NCI-H2029 treated with DMSO at 0.1 percent for 48 hours (cell line): ENCODE measurements around the gene PI4K2A.
"Not testable (repeated sequence)": the region's sequence is repeated elsewhere in the genome, so short reads cannot be mapped to it uniquely, and the experiment has no call there.

Experiments used
- DNase-seq: peaks from one replicate; lab custom pipeline; 2025; lab: John Stamatoyannopoulos, UW

The PI4K2A gene

DNA sequence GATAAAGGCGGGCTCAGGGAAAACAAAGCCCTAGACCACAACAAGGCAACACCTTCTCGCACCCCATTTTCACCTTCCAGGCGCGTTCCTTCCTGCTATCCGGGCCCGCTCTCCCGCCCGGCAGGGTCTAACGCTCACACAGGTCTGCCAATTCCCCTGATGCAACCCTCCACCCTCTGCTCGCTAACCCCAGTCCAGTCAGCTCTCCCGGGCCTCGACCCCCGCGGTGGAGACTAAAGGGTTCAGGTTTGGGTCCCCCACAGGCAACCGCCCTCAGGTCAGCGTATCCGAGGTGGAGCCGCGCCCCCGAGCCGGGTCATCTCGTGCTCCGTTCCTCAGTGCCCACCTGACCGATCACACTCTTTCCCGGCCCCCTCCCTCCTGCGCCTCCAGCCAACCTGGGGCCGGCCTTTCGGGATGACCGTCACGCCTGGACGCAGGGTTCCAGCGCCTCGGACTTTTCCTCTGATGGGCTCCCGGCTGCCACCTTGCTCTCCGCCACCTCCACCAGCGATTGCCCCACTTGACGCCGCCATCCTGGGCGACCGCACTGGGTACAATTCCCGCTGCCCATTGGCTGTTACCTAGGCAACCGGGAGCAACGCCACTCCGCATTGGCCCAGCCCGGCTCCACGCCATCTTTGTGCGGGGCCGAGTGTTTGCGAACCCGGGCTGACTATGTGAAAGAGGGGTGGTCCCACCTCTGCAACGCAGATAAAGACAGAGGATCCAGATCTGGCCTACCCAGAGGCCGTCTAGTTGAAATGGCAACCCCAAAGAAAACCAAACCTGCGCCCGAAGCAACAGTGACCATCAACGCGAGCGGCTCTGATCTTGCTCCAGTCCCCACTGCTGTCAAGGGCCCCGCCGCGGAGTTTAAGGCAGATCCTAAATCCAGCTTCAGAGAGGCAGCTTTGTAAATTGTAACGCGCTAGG lies 7.3 kb upstream of the PI4K2A start, which contains the start of gene MORN4:
Gene MORN4 (minus strand): TSS at position 552 of the 936 bp plus-strand sequence. CDS start 13,847 bp downstream, outside the sequence.
- DNase-seq, result peak; percentile 23

DNA sequence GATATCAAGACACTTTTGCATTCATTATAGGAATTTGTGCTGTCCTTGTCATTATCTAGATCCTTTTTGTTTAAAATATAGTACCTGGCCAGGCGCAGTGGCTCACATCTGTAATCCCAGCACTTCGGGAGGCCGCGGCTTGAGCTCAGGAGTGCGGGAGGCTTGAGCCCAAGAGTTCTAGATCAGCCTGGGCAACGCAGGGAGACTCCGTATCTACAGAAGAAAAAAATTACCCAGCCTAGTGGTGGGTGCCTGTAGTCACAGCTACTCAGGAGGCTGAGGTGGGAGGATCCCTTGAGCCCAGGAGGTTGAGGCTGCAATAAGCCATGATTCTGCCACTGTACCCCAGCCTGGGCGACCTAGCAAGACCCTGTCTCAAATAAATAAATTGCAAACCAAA lies 6.5 kb upstream of the PI4K2A start:
- DNase-seq, result no peak

DNA sequence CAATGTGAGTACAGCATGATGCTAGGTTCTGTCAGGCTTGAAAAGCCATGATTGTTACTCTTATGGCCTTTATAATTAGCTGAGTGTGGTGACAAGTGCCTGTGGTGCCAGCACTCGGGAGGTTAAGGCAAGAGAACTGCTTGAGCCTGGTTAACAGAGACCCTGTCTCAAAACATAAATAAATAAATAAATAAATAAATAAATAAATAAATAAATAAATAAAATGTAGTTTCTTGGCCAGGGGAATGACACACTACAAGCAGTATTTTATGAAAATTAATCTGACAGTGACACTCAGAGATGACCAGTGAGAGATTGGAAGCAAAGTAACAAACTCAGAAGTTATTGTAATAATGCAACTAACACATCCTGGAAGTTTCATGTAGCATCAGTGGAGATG lies 4.9 kb upstream of the PI4K2A start:
- no peak for DNase-seq

DNA sequence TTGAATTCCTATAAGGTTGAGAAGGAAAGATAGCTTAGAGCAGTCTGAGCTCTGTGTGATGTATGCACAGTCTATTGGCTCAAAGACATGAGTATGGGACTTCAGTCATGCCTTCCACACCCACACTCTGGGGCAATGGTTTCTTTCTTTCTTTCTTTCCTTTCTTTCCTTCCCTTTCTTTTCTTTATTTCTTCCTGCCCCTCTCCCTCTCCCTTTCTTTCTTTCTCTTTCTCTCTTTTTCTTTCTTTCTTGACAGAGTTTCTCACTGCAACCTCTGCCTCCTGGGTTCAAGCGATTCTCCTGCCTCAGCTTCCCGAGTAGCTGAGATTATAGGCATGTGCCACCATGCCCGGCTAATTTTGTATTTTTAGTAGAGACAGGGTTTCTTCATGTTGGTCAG lies 1.4 kb upstream of the PI4K2A start:
- DNase-seq, result not testable (repeated sequence)

DNA sequence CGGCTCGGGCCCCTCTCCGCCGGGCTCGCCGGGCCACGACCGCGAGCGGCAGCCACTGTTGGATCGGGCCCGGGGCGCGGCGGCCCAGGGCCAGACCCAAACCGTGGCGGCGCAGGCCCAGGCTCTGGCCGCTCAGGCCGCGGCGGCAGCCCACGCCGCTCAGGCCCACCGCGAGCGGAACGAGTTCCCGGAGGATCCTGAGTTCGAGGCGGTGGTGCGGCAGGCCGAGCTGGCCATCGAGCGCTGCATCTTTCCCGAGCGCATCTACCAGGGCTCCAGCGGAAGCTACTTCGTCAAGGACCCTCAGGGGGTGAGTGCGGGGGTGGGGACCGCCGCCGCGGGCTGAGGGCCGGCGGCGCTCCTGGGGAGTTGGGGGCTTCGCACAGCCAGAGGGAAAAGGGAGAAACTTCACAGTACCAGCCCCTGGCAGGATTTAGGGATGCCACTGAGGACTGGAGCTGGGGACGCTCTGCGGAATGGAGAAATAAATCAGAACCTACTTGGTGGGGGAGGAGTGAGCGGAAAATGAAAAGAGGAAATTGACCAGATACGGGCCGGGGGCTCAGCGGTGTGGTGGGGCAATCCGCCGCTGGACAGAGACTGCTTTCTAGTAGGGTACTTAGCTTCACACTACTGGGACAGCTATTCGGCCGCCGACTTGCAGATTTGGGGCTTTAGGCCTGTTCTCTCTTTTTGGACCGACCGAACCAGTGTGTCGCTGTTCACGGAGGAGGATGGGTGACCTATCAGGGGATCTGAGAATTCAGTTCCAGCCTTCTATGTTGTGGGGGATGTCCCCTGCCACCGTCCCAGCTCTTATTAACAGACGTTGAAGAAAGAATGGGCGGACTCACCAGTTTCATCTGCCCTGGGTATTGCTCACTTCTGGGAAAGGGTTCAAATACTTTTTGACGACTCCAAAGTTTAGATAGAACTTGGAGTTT lies 669 bp downstream of the PI4K2A start:
- DNase-seq, result no peak

DNA sequence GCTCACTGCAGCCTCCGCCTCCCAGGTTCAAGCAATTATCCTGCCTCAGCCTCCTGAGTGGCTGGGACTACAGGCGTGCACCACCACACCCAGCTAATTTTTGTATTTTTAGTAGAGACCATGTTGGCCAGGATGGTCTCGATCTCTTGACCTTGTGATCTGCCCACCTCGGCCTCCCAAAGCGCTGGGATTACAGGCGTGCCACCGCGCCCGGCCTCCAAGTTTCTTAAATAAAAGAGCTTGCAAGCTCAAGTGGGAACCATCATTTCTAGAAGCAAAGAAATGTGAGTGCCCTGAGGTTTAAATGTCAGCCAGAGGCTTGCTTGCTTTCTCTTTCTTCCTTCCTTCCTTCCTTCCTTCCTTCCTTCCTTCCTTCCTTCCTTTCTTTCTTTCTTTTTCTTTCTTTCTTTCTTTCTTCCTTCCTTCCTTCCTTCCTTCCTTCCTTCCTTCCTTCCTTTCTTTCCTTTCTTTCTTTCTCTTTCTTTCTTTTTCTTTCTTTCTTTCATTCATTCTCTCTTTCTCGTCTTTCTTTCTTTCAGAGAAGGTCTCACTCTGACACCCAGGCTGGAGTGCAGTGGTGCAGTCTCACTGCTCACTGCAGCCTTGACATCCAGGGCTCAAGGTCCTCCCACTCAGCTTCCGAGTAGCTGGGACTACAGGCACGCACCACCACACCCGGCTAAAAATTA lies 2.1 kb downstream of the PI4K2A start:
- DNase-seq, result not testable (repeated sequence)

DNA sequence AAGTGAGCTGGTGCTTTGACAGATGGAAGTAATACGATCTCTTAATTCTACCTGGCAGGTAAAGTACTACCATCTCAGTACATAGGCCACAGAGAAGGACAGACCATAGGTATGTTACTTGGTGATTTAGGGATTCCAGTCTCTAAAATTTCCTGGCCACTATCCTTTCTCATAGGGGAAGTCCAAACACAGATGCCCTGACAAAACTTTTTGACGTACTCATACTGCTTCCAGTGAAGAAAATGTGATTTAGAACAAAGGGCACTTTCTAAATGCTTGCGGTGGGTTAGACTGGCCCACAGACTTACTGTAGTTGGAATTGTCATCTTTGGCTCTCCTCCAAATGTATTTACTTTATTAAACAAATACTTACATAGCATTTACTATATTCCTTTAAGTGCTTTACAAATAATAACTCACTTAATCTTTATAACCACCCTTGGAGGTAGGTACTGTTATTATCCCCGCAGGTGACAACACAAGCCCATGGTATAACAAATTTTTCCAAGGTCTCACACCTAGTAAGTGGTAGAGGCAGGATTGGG lies 3.0 kb downstream of the PI4K2A start:
- DNase-seq, result no peak

DNA sequence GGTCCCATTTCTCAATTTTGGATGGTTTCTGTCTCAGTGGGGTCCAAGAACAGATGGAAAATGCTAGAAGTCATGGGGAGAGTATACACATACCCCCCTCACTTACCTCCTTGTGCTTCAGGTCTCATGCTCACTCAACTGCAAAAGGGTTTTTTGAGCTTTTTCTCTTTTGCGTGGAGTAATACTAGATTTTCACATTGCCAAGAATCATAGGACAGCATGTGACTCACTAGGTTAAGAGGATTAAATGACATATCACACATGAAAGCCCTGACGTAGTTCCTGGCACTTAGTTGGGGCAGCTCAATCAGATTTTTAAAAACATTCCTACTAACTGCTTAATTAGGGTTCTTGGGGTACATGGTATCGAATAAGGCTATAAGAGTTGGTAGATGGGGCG lies 4.5 kb downstream of the PI4K2A start:
- no peak for DNase-seq

DNA sequence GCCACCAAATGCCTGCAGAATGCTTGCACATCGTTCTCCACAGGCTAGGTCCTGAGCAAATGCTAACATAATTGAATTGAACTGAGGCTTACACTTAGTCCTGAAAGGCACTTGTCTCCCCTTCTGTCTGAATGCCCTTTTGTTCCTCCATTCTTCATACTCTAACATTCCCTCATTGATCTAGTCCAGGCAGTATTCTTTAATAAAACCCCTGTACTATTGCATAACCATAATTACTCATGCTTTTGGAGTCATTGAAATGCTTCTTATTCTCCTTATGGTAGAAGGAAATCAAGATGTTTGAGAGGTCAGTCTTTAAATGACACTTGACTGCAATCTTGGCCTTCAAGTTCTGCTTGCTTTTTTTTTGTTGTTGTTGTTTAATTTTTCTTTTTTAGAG lies 7.1 kb downstream of the PI4K2A start:
- DNase-seq, result no peak

DNA sequence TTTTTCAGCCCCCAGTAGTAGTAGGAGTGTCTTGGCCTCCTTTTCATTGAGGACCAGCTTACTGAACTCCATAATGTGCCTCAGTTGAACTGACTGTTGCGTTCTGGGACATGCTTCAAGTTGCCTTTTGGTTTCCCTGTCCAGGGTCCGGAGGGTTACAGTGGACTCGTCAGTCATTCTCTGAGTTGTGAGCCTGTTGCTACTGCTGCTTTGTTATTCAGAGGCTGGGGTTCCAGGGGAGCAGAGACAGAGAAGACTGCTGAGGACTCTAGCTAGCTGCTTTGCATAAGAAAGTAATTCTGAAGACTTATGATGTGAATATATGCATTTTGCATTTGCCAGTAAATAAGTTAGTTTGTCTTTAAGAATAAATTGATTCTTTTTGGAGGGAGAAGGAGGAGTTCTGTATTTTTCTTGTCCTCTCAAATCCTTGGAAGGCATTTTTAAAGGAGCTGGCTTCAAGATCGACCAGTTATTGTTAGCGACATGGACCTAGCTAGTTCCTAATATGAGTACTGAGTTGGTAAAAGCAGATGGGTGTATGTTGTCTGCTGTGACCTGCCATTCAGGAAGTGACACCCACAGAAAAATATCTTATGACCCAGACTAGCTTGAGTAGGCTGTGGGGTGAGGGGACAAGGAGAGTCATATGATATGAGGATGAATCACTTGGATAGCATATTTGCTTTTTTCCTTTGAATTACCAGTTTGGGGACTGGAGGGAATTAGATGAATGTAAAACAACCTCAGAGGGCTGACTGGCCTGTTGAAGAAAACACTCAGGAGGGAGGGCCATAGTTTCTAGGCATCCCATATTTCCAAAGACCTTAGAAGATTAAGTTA lies 8.3 kb downstream of the PI4K2A start:
- no peak for DNase-seq

DNA sequence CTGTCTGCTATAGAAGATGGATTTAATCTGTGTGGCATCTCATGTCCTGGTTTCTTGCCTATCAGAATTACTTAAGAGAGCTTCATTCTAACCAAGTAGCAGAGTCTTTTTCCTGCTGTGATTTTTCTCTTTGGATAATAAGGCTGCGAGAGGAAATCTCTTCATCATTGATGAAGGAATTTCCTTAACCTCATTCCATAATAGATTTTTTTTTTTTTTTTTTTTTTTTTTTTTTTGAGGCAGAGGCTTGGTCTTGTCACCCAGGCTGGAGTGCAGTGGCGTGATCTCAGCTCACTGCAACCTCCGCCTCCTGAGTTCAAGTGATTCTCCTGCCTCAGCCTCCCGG lies 8.9 kb downstream of the PI4K2A start:
- not testable (repeated sequence) for DNase-seq

DNA sequence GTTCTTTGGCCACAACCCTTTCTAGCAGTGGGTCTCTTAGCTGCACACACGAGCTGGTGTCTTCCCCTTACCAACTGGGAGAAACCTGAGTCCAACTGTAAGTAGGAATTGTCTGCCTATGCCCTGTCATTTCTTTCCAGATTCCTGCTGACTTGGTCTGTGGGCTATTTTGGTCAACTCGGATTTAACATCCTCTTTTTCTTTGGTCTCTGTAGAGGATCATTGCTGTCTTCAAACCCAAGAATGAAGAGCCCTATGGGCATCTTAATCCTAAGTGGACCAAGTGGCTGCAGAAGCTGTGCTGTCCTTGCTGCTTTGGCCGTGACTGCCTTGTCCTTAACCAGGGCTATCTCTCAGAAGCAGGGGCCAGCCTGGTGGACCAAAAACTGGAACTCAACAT lies 10.3 kb downstream of the PI4K2A start:
- no peak for DNase-seq

DNA sequence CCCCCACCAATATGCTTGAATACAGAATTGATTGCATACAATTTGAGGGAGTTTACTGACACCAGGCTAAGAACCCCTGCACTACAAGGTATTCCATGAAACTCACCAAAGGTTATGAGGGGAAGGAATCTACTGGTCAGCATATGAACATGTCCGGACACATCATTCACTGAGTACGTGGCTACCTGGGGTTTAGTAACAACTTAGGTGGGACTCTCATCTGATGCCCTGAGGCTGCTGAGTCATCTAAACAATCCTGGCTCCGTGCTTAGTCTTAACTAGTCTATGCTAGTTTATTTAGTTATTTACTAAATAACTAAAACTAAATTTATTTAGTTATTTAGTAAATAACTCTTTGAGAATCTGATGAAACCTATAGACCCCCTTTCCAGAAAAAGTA lies 11.3 kb downstream of the PI4K2A start:
- no peak for DNase-seq

DNA sequence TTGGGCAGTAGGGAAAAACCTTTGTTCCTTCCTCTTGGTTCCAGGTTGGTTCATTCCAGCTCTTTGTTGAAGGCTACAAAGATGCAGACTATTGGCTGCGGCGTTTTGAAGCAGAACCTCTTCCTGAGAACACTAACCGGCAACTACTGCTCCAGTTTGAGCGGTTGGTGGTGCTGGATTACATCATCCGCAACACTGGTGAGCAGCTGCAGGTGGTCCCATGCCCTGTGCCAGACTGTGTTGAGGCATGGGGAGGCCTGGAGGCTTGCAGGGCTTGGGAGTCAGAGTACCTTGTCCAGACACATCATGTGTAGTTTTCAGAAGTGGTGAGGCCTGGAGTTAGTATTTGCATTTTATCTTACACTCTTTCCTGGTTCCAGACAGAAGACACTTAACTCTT lies 16.3 kb downstream of the PI4K2A start:
- no peak for DNase-seq

DNA sequence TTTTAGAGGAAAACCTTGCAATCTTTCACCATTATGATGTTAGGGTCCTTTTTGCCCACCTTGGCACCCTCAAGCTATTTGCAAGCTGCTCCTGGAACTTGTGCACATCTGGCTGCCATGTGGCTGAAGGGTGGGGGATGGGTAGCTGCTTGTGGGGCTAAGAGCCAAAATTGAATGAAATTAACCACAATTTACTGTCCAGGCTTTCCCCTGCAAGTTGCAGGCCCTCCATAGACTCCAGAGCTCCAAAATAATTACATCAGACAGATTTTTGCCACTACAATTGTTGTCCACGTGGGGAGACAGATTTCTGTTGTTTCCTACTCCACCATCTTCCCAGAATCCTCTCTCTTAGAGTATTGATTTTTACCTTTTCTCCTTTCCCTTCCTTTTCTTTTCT lies 19.1 kb downstream of the PI4K2A start:
- no peak for DNase-seq

DNA sequence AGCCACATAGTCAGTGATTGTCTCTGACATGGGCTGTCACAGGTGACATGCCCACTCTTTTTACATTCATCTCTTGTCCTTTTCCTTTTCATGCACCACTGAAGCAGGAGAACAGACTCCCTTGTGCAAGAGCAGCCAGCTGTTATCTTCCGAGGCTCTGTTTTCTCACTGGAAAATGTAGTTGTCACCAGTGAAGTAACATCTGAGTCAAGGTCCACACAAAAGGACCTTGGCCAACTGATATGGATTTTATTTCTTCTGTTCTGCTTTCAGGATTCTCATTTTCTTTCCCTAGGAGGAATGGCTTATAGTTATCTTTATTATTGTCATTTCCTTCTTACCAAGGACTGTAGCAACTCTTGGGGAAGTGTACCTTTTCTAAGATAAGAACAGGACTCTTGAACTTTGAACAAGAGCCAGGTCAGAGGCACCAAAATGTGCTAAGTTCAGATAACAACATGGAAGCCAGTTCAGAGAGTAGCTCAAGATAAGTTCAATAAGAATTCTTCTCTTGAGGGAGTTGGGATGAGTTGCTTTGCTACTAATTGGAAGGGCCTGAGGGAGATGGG lies 23.9 kb downstream of the PI4K2A start:
- no peak for DNase-seq

DNA sequence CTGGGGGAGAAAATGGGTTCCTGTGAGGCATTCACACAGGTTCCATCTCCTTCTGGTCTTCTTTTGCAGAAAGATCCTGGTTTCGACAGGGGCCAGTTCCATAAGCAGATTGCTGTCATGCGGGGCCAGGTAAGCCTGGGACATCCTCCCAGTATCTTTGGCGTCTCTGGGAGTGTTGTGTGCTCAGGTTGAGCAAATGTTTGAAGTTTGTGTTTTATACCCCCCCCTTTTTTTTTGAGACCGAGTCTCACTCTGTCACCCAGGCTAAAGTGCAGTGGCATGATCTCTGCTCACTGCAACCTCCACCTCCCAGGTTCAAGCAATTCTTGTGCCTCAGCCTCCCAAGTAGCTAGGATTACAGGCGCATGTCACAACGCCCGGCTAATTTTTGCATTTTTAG lies 26.5 kb downstream of the PI4K2A start:
- DNase-seq, result no peak

DNA sequence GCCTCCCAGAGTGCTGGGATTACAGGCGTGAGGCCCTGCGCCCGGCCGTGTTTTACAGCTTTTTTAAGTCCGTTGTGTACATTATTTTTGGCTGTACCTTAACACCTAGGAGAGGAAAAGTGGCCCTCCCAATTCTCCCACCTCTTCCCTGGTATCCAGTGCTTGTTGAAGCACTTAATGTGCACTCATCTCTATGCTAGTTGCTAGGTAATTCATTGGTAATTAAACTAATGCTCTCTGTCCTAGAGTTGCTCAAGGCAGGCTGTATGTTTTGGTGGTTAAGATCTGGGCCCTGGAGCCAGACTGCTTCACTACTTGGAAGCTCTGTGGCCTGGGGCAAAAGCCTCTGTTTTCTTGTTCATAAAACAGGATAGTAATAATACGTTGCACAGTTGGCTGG lies 27.0 kb downstream of the PI4K2A start:
- no peak for DNase-seq

DNA sequence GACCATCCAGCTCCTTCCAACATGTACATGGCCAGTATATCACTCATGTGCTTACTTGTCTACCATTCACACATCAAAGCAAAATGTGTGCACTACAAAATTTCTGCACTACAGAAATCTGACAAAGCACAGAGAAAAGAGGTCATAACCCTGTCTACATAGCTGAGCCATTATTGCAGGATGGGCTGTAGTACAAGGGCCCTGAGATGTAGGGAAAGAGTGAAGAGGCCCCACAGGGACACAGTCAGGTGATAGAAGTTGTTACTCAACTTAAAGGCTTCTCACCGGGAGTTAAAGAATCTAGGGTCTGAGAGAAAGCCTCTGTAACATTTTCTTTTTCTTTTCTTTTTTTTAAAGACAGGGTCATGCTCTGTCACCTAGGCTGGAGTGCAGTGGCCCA lies 29.1 kb downstream of the PI4K2A start:
- no peak for DNase-seq

DNA sequence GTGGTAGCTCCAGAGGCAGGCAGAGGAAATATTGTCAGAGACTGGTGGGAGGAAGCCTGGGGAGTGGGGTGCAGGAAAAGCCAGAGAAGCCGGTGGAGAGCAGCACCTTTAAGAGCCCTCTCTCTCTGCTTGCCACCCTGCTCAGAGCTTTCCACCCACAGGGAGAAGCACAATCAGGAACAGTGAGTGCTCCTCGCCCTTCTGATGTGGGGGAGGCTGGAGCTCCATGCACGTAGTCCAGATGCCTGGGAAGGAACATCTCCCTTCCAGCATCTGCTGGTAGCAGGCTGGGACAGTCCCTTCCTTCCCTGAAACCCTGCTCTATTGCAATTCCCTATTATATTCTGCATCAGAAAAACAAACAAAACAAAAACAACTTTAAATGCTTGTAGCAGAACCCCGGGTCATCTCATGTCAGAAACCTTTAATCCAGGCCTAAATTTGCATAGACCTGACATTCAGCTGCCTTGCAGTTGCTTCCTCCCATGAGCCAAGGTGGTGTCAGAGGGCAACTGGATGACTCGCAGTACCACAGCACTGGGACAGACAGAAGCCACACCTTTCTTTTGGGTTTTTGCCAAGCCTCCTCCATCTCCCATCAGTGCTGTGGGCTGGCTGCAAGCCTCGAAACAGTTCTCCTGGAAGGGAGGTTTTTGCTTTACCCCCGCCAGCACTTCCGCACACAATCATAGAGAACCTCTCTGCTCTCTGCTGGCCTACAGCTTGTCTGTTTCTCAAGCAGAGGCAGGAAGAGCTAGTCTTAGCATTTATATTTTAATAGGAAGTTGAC lies 33.5 kb downstream of the PI4K2A start:
- DNase-seq, result no peak
